H7 (cell line): ENCODE data around the gene HDC. TPM values are rescaled to one million over a fixed set of nuclear protein-coding genes. Genes with fewer than 3 reads are reported as not detected.

Experiments used
- DNase-seq: peaks from one replicate; pipeline ENCODE4 v3.0.0; 2012
- H3K27me3 ChIP-seq: 2 replicates; pipeline ENCODE4 v1.6.0; 2011; ENCODE audit warnings: mild to moderate bottlenecking, low read length; ENCODE audit not compliant: control insufficient read depth, insufficient read depth
- H3K36me3 ChIP-seq: replicated peaks from 2 replicates; pipeline ENCODE4 v1.5.1; 2011; ENCODE audit warnings: low read length; ENCODE audit not compliant: control insufficient read depth, insufficient read depth
- H3K4me3 ChIP-seq: 2 replicates; pipeline ENCODE4 v1.5.1; 2011; ENCODE audit warnings: low read depth, mild to moderate bottlenecking, control low read depth, low read length, moderate library complexity; ENCODE audit not compliant: insufficient read depth
- total RNA-seq: library from RNA; depleted of rRNA; stranded (reverse); fragments of >200 nt; shearing (Covaris generic); gene quantifications from 2 replicates; pipeline ENCODE4 v1.2.3, GENCODE V29; 2014

HDC gene
- total RNA-seq, 1 experiment from 2014 or later: not detected

DNA sequence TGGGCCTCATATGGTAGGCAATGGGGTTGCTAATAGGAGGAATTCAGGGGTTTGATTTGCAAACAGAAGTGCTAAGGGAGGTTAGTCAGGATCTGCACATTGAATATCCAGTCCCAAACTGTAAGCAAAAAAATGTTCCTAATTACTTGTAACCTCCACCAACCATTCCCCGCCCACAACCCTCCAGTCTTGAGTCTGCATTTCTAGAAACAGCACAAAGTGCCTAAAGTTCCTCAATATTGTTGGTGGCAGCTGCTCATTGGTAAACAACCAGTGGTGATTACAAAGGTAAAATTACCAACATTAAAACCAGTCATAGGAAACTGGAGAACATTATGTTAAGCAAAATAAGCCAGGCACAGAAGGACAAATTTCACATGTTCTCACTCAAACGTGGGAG lies 18.9 kb downstream of the HDC start:
- Histone ChIP-seq H3K27me3 (no peaks in the 10 kb centered on the region), H3K4me3 (no peak overlapping the region), H3K36me3 (no peaks in the 10 kb centered on the region)
- DNase-seq: no peak

DNA sequence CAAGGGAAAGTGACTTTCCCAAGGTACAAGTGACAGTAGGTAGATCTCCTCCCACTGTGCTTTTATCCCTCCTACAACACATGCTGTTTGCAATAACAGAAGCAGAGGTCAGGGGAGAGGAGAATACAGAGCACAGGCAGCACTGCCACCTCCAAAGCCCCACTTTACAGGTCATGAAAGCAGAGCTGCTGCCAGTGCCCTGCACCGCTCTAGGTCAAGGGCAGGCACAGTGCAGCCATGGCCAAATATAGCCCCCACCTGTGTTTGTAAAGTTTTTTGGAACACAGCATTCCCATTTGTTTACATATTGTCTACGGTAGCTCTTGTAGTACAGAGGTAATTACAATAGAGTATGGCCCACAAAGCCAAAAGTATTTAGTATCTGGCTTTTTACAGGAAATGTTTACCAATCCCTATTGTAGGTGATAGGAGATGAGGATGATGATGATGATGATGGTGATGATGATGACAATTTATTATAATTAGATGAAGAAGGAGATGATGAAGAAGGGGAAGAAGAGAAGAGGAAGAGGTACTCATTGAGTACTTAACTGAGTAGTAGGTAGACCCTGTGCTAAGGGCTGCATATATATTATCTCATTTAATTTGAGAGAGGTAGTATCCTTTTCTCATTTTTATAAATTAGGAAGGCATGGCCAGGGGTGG lies 20.4 kb downstream of the HDC start:
- DNase-seq: no peak
- H3K36me3 ChIP-seq: no peaks in the 10 kb centered on the region

DNA sequence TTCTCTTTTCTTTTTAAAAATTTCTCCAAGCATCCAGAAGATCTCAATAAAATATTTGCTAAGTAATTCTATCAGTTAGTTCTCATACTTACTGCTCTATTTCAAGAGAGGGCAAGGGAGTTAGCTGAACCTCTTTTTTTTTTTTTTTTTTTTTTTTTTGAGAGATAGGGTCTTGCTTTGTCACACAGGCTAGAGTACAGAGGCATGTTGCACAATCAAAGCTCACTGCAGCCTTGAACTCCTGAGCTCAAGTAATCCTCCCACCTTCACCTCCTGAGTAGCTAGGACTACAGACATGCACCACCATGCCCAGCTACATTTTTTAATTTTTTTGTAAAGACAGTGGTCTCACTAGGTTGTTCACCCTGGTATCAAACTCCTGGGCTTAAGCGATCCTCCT lies 21.4 kb downstream of the HDC start:
- no peak for DNase-seq
- no peaks in the 10 kb centered on the region for H3K36me3 ChIP-seq

More for the DNA sequence above, 20.4 kb downstream of the HDC start:
- H3K27me3 ChIP-seq: no peaks in the 10 kb centered on the region
- no peak overlapping the region for H3K4me3 ChIP-seq

DNA sequence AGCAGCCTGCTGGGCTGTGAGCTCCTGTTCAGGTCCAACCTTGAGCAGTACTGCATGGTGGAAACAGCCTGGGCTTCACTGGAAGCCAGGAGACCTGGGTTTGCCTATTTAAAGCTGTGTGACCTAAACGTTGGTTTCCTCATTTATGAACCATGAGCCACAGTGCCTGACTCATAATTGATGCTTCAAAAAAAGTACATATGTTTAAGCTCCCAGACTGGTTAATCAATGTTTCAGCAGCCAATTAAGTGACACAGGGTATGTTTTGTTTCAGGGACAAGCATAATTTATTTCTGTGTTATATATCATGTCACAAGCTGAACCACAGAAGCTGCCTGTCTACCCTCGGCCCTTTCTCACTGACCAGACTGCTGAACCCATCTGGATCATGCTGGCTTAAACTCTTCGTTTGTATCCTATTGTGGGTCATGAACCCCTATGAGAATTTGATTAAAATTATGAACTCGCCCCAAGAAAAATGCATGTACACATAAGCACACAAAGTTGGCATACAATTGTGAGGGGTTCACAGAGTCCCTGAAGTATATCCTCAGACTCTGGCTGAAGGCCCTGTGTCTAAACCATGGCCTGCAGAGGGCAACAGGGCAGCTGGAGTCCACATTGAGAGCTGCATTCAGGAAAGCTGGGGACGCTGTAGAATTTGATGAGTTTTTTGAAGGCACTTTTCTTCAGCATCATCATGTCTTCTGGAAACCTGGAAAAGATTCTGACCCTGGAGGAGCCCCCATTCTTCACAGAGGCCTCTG lies 23.7 kb downstream of the HDC start:
- no peak for DNase-seq
- no peak overlapping the region for H3K4me3 ChIP-seq
- H3K36me3 ChIP-seq: no peaks in the 10 kb centered on the region
- no peaks in the 10 kb centered on the region for H3K27me3 ChIP-seq

More for the DNA sequence above, 21.4 kb downstream of the HDC start:
- Histone ChIP-seq H3K4me3 (no peak overlapping the region), H3K27me3 (no peaks in the 10 kb centered on the region)

DNA sequence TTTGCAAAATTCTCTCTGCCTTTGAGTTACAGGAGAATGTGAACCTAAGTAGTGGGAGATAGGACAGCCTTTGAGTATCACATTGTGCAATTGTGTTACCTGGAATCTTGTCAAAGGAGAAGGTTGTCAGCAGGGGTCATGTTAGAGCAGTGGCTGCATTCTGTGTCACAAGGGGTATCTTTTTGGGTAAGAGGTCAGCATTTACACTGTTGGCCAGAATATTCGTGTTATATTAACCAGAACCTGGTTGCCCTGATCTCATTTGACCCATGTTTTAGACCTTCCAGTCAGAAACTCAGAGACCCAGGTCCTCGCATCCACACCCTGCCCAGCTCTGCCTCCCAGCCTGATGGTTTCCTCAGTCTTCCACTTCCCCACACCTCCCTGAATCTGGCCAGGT lies 27.3 kb downstream of the HDC start:
- no peaks in the 10 kb centered on the region for H3K27me3 ChIP-seq
- no peaks in the 10 kb centered on the region for H3K36me3 ChIP-seq
- H3K4me3 ChIP-seq: no peak overlapping the region
- no peak for DNase-seq

DNA sequence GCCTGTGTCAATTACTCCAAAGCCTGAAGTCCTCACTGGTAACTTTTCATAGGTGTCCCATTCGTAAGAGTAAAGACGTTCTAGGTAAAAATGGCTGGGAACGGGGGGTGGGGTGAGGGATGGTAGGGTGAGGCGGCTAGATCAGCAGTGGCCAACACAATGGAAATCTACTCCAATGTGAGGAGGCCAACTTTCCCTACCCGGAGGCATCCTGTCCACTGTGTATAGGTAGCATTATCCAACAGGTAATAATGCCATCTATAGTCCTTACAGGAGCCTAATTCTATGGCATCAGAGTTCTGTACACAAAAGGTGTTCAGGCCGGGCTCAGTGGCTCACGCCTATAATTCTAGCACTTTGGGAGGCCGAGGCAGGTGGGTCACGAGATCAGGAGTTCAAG lies 29.1 kb downstream of the HDC start:
- Histone ChIP-seq H3K27me3 (no peaks in the 10 kb centered on the region), H3K4me3 (no peak overlapping the region), H3K36me3 (no peaks in the 10 kb centered on the region)
- no peak for DNase-seq

DNA sequence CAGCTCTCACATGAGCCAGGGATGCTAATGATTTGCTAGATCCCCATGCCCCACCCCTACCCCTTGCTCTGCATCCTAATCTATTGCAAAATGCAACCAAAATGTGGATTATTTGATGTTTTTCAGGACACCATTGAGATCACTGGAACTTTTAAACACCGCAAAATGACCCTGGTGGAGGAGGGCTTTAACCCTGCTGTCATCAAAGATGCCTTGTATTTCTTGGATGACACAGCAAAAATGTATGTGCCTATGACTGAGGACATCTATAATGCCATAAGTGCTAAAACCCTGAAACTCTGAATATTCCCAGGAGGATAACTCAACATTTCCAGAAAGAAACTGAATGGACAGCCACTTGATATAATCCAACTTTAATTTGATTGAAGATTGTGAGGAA lies 29.7 kb downstream of the HDC start:
- Histone ChIP-seq H3K4me3 (no peak overlapping the region), H3K36me3 (no peaks in the 10 kb centered on the region), H3K27me3 (no peaks in the 10 kb centered on the region)
- DNase-seq: no peak

DNA sequence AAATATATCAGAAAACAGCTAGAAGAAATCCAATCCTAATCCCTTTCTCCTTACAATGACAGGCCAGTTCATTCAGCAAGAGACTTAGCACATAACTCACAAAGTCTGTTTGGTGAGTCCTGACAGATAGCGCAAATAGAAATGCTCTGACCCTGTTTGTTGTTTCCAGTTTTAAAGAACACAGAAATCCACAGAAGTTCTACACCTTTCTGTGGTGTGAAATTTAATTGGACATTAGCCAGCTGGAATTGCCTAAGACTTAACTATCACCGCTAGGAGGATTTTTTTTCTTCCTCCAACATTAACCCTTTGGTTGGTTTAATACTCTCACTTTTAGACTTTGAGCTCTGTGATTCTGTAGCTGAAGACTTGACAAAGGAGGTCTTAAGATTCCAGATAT lies 30.8 kb downstream of the HDC start:
- DNase-seq: no peak
- no peaks in the 10 kb centered on the region for H3K36me3 ChIP-seq
- H3K27me3 ChIP-seq: no peaks in the 10 kb centered on the region
- no peak overlapping the region for H3K4me3 ChIP-seq

DNA sequence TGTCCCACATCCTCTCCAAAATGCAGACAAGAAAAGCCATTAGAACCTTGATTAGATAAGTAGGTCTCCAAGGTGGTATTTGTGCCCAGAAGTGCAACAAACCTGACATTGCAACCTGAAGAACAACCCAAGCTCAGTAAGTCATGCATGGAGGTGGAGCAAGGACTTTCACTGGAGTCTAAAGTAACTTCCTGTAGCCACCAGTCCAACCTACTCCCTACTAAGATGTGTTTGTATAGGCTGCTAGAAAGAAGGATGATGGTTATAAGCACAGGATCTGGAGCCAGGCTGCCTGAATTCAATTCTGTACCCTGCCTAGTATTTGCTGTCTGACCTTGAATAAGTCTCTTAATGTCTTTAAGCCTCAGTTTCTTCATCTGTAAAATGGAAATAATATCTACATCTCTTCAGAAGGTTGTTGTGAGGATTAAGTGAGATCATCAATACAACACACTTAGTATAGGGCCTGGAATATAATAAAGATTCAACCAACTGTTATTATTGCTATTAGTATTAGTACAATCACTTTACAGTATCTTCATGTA lies 32.3 kb downstream of the HDC start:
- no peaks in the 10 kb centered on the region for H3K27me3 ChIP-seq
- no peak overlapping the region for H3K4me3 ChIP-seq
- no peaks in the 10 kb centered on the region for H3K36me3 ChIP-seq
- no peak for DNase-seq

DNA sequence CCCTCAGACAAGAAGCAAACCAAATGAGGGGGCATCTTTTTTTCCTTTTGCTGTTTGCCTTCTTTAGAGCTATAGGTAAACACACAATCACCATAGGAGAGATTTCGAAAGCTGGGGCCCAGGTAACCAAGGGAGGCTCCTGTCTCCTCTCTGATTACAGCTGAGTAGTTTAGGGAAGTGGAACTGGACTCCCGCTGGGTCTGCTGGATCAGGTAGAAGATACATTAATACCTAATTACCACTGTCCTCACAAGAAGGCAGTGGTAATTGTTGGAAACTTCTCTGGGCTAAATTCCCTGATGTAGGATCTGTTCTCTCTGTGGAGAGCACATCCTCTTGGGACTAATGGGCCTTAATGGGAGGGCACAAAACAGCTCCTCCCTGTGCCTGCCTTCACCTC lies 32.7 kb downstream of the HDC start:
- H3K36me3 ChIP-seq: no peaks in the 10 kb centered on the region
- no peak overlapping the region for H3K4me3 ChIP-seq
- no peaks in the 10 kb centered on the region for H3K27me3 ChIP-seq
- no peak for DNase-seq

DNA sequence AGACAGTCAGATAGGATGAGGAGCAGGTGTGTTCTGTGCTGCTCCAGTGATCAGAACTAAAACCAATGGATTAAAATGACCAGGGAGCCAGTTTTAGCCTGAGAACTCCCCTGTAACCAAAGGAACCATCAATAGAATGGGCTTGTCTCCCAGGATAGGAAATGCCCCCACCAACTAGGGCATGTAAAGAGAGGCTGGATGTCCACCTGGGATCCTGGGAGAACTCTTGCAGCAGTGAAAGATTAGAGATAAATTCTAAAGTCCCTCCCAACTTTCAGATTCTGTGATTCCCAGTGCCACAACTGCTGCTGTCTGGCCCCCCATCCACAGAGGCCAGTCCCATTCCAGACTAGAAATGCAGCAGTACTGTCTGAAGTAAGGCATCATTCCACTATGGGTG lies 33.8 kb downstream of the HDC start:
- Histone ChIP-seq H3K4me3 (no peak overlapping the region), H3K27me3 (no peaks in the 10 kb centered on the region), H3K36me3 (no peaks in the 10 kb centered on the region)
- no peak for DNase-seq

DNA sequence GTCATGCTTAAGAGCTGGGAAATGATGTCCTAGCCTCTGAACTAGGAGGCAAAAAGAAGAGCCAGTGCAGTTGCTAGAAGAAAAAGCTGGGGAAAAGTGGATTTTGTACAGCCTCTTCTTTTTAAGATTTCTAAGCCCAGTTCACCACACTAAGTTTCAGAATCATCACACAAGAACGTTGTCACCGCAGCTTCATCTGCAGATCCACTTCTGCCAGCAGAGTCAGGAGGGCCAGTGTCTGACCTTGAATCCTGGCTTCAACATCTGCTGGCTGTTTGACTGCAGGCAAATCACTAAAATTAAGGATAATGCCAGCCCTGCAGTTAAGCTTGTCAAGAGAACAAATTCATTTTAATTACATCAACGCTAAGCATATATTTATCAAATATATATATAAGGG lies 36.2 kb downstream of the HDC start:
- DNase-seq: no peak
- no peak overlapping the region for H3K4me3 ChIP-seq
- H3K27me3 ChIP-seq: no peaks in the 10 kb centered on the region
- H3K36me3 ChIP-seq: no peaks in the 10 kb centered on the region

DNA sequence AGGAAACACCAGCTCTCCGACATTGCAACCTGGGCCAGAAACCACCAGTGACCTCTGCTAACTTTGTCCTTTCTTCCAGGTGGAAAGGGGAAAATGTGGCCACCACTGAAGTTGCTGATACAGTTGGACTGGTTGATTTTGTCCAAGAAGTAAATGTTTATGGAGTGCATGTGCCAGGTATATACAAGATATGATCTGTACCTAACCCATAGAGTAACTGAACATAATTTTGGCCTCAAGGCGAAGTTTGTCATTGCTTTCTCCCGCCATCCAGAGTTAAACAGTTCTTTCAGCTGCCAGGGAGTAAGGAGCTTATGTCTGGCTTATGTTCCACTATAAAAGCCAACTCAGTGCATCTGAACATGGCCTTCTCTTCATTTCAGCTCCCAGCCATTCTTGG lies 36.7 kb downstream of the HDC start:
- no peak for DNase-seq
- Histone ChIP-seq H3K4me3 (no peak overlapping the region), H3K36me3 (no peaks in the 10 kb centered on the region), H3K27me3 (no peaks in the 10 kb centered on the region)

DNA sequence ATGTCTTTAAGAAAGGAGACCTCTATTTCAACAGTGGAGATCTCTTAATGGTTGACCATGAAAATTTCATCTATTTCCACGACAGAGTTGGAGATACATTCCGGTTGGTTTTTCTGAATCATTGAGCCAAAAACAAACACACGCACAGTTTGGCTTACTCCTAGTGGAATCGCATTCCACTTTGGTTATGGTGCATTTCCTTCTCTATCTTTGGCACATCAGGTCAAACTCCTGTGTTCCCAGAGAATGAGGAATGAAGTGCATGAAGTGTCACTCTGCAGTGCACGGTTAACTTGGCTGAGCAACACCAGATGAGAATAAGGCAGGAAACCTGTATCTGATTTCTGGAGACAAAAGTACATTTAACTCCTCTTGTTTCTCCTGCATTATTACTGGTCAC lies 38.5 kb downstream of the HDC start:
- DNase-seq: no peak
- no peaks in the 10 kb centered on the region for H3K36me3 ChIP-seq
- no peaks in the 10 kb centered on the region for H3K27me3 ChIP-seq
- no peak overlapping the region for H3K4me3 ChIP-seq

DNA sequence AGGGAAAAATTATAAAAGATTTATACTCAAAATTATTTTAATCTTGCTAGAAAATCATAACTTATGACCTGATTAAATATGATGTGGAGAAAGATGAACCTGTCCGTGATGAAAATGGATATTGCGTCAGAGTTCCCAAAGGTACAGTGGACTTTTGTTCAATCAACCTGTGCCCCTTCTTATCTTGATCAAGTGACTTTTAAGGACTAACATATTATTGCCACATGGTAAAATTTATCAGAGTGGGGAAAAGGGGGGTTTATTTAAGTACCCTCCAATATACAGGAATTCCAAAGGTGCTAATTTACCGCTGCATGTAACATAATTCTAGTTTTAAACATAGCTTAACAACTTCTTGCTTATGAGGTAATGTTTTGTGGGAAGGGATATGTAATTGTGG lies 39.6 kb downstream of the HDC start:
- H3K27me3 ChIP-seq: no peaks in the 10 kb centered on the region
- no peaks in the 10 kb centered on the region for H3K36me3 ChIP-seq
- DNase-seq: no peak
- no peak overlapping the region for H3K4me3 ChIP-seq
